Effector memory CD8-positive, alpha-beta T cell (primary cell): ENCODE data around the gene PPP1R8.
A peak's percentile ranks its signal among the peaks of the same experiment; 100 is the strongest.
"Not testable (repeated sequence)": the region's sequence is repeated elsewhere in the genome, so short reads cannot be mapped to it uniquely, and the experiment has no call there.

Experiments used
- ATAC-seq: fragments of 150-1000 bp; cut with Tn5 transposase; replicated peaks from 2 replicates; pipeline ENCODE4 v1.10.0; 2021; ENCODE audit warnings: mild to moderate bottlenecking, moderate library complexity
- DNase-seq, 3 experiments: peaks; one replicate each; pipeline ENCODE4 v3.0.0; 2021
- H3K27ac Mint-ChIP-seq, 2 donors: one replicate each; pipeline ENCODE4 v1.8.0; 2022; ENCODE audit warnings: mild to moderate bottlenecking in 2 of 2, mixed read lengths in 2 of 2, moderate library complexity in 2 of 2
- H3K27me3 Mint-ChIP-seq, 2 donors: one replicate each; pipeline ENCODE4 v1.8.0; 2022; ENCODE audit warnings: mixed read lengths in 2 of 2
- H3K36me3 Mint-ChIP-seq: one replicate; pipeline ENCODE4 v1.8.0; 2022; ENCODE audit warnings: mild to moderate bottlenecking, moderate library complexity, mixed read lengths; ENCODE audit not compliant: insufficient read depth
- H3K4me1 Mint-ChIP-seq, 2 donors: one replicate each; pipeline ENCODE4 v1.8.0; 2022; ENCODE audit warnings: low read depth in 2 of 2, mixed read lengths in 2 of 2
- H3K4me3 Mint-ChIP-seq, 2 donors: one replicate each; pipeline ENCODE4 v1.8.0; 2022; ENCODE audit warnings: mild to moderate bottlenecking in 2 of 2, mixed read lengths in 2 of 2, moderate library complexity in 2 of 2
- H3K9me3 Mint-ChIP-seq, 2 donors: one replicate each; pipeline ENCODE4 v1.8.0; 2022; ENCODE audit warnings: mixed read lengths in 2 of 2

Gene PPP1R8

GRCh38 chr1:27811741-27812500 lies 18.7 kb upstream of the PPP1R8 start:
- Mint-ChIP-seq H3K36me3 (peaks cover 33% of the 10 kb centered on the region), H3K27ac (peak overlapping the region in 1 of 2 donors; percentile 74), H3K27me3 (no peaks in the 10 kb centered on the region), H3K9me3 (no peaks in the 10 kb centered on the region), H3K4me1 (no peaks in the 10 kb centered on the region), H3K4me3 (no peak overlapping the region)
- DNase-seq (no peak), ATAC-seq (no peak)

GRCh38 chr1:27816921-27817630 lies 13.5 kb upstream of the PPP1R8 start:
- Mint-ChIP-seq H3K4me3 (no peak overlapping the region), H3K9me3 (no peaks in the 10 kb centered on the region), H3K27me3 (no peaks in the 10 kb centered on the region), H3K36me3 (peaks cover 54% of the 10 kb centered on the region), H3K27ac (peak overlapping the region in 1 of 2 donors; percentile 17), H3K4me1 (no peaks in the 10 kb centered on the region)
- no peak for ATAC-seq
- no peak for DNase-seq

GRCh38 chr1:27821761-27822315 lies 8.7 kb upstream of the PPP1R8 start:
- H3K36me3 Mint-ChIP-seq, result peaks cover 26% of the 10 kb centered on the region

GRCh38 chr1:27823784-27824183 lies 6.8 kb upstream of the PPP1R8 start:
- Mint-ChIP-seq H3K9me3 (no peaks in the 10 kb centered on the region), H3K36me3 (peaks cover 12% of the 10 kb centered on the region), H3K4me3 (no peak overlapping the region), H3K4me1 (no peaks in the 10 kb centered on the region), H3K27me3 (no peaks in the 10 kb centered on the region), H3K27ac (no peak overlapping the region)
- DNase-seq (no peak), ATAC-seq (no peak)

More at GRCh38 chr1:27821761-27822315, 8.7 kb upstream of the PPP1R8 start:
- Mint-ChIP-seq H3K27ac (no peak overlapping the region), H3K9me3 (no peaks in the 10 kb centered on the region), H3K4me3 (no peak overlapping the region), H3K27me3 (no peaks in the 10 kb centered on the region), H3K4me1 (no peaks in the 10 kb centered on the region)
- DNase-seq (no peak), ATAC-seq (no peak)

GRCh38 chr1:27824411-27824810 lies 6.2 kb upstream of the PPP1R8 start:
- Mint-ChIP-seq H3K36me3 (peaks cover 5% of the 10 kb centered on the region), H3K4me1 (no peaks in the 10 kb centered on the region), H3K27me3 (no peaks in the 10 kb centered on the region), H3K9me3 (no peaks in the 10 kb centered on the region), H3K27ac (no peak overlapping the region), H3K4me3 (no peak overlapping the region)
- no peak for ATAC-seq
- DNase-seq, result no peak

GRCh38 chr1:27829339-27829960 lies 1.1 kb upstream of the PPP1R8 start:
- not testable (repeated sequence) for ATAC-seq, DNase-seq, H3K9me3 Mint-ChIP-seq, H3K27me3 Mint-ChIP-seq
- Mint-ChIP-seq H3K4me3 (peak overlapping the region; percentile 97), H3K36me3 (peaks cover 25% of the 10 kb centered on the region), H3K27ac (peak overlapping the region; percentile 20 to 98), H3K4me1 (peaks cover 15 to 16% of the 10 kb centered on the region in 2 donors)

- Mint-ChIP-seq H3K4me3 (peak overlapping the region; percentile 97), H3K27ac (peak overlapping the region; percentile 97 to 98), H3K4me1 (peaks cover 15 to 25% of the 10 kb centered on the region in 2 donors), H3K36me3 (peaks cover 28% of the 10 kb centered on the region), H3K27me3 (no peaks in the 10 kb centered on the region), H3K9me3 (no peaks in the 10 kb centered on the region)
- ATAC-seq (no peak), DNase-seq (no peak)
These were observed 1.2 kb downstream of the PPP1R8 start for GRCh38 chr1:27831568-27832410.

GRCh38 chr1:27832762-27833161 lies 2.2 kb downstream of the PPP1R8 start:
- DNase-seq, result no peak

GRCh38 chr1:27833470-27833869 lies 2.9 kb downstream of the PPP1R8 start:
- DNase-seq (no peak), ATAC-seq (no peak)
- H3K36me3 Mint-ChIP-seq, result peaks cover 38% of the 10 kb centered on the region
- H3K9me3 Mint-ChIP-seq, result no peaks in the 10 kb centered on the region
- no peaks in the 10 kb centered on the region for H3K27me3 Mint-ChIP-seq
- H3K4me3 Mint-ChIP-seq, result no peak overlapping the region
- no peak overlapping the region for H3K27ac Mint-ChIP-seq
- H3K4me1 Mint-ChIP-seq, result peaks cover 15 to 25% of the 10 kb centered on the region in 2 donors

More at GRCh38 chr1:27832762-27833161, 2.2 kb downstream of the PPP1R8 start:
- H3K4me3 Mint-ChIP-seq, result peak overlapping the region in 1 of 2 donors; percentile 19
- ATAC-seq, result no peak
- H3K9me3 Mint-ChIP-seq, result no peaks in the 10 kb centered on the region
- H3K27me3 Mint-ChIP-seq, result no peaks in the 10 kb centered on the region
- H3K27ac Mint-ChIP-seq, result no peak overlapping the region
- H3K36me3 Mint-ChIP-seq, result peaks cover 34% of the 10 kb centered on the region
- H3K4me1 Mint-ChIP-seq, result peaks cover 15 to 25% of the 10 kb centered on the region in 2 donors

GRCh38 chr1:27835046-27835445 lies 4.5 kb downstream of the PPP1R8 start:
- DNase-seq, result no peak
- Mint-ChIP-seq H3K4me3 (no peak overlapping the region), H3K36me3 (peaks cover 47% of the 10 kb centered on the region), H3K27me3 (no peaks in the 10 kb centered on the region), H3K9me3 (no peaks in the 10 kb centered on the region), H3K4me1 (peaks cover 16 to 25% of the 10 kb centered on the region in 2 donors), H3K27ac (no peak overlapping the region)
- no peak for ATAC-seq

- Mint-ChIP-seq H3K4me1 (peaks cover 16 to 25% of the 10 kb centered on the region in 2 donors), H3K27ac (peak overlapping the region in 1 of 2 donors; percentile 33), H3K27me3 (no peaks in the 10 kb centered on the region), H3K9me3 (no peaks in the 10 kb centered on the region), H3K36me3 (peaks cover 49% of the 10 kb centered on the region), H3K4me3 (no peak overlapping the region)
- no peak for ATAC-seq
- DNase-seq, result no peak
These were observed 4.9 kb downstream of the PPP1R8 start for GRCh38 chr1:27835501-27835900.

- no peak for ATAC-seq
These were observed 19.4 kb downstream of the PPP1R8 start for GRCh38 chr1:27849951-27850350.

GRCh38 chr1:27855085-27855484 lies 24.5 kb downstream of the PPP1R8 start:
- no peak for DNase-seq
- Mint-ChIP-seq H3K27me3 (no peaks in the 10 kb centered on the region), H3K36me3 (peaks cover 10% of the 10 kb centered on the region), H3K9me3 (no peaks in the 10 kb centered on the region), H3K4me1 (peaks cover 9 to 13% of the 10 kb centered on the region in 2 donors), H3K4me3 (no peak overlapping the region), H3K27ac (no peak overlapping the region)
- ATAC-seq, result no peak

More at GRCh38 chr1:27849951-27850350, 19.4 kb downstream of the PPP1R8 start:
- no peak overlapping the region for H3K4me3 Mint-ChIP-seq
- H3K36me3 Mint-ChIP-seq, result peaks cover 56% of the 10 kb centered on the region
- H3K4me1 Mint-ChIP-seq, result no peaks in the 10 kb centered on the region
- DNase-seq, result no peak
- no peaks in the 10 kb centered on the region for H3K9me3 Mint-ChIP-seq
- H3K27ac Mint-ChIP-seq, result peak overlapping the region; percentile 16 to 33
- no peaks in the 10 kb centered on the region for H3K27me3 Mint-ChIP-seq
